Measurements from ENCODE around the gene SLC66A1. TPM values are rescaled to one million over a fixed set of nuclear protein-coding genes. Genes with fewer than 3 reads are reported as not detected.
A peak's percentile ranks its signal among the peaks of the same experiment; 100 is the strongest.

The SLC66A1 gene
- total RNA-seq, 1 experiment from 2014 or later, result 22.5 TPM

DNA sequence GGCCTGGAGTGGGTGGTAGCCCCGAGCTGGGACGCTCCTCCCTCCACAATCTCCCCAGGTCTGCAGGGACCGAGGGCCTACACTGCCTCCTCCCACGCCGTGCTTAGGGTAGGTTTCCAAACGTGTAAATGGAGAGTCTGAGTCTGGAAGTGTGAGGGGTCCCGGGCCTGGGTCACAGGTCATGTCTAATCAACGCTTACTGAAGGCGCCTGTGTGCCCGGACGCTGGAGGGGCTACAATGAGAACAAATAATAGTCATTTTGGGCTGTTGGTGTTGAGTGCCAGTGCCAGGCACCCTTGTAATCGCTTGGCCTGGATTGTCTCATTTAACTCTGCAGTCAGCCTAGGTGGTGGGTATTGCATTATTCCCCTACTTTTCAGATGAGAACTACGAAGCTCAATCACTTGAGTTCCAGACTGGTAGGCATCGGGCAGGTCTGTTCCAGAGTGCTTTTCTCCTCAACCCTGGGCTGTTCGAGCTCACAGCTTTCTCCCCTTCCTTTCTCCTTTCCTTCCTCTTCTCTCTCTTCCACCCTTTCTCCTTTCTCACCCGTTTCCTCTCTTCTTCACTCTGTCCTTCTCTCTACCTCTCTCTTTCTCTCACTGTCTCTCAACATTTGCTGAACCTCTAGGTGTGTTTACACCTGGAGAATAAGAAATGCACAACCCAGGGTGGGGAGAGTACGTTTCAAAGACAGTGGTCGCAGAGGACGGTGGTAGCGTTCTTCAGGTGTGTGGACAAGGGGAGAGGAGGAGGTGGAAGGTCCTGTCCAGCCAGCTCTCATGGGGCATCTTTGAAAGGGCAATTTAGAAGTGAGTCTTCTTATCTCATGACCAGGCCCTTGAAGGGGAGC is 883 bp downstream of the SLC66A1 start:
- no peaks in the 10 kb centered on the region for H3K9me3 Mint-ChIP-seq

More for the DNA sequence above, 883 bp downstream of the SLC66A1 start:
- peak overlapping the region; percentile 85 to 87 for H3K4me3 Mint-ChIP-seq
- H4K91ac ChIP-seq (ENCODE audit: insufficient read length, low read depth, low read length), result no peak overlapping the region
- H4K8ac ChIP-seq (replicated peaks; ENCODE audit: insufficient read length, low read depth, low read length), result no peak overlapping the region
- no peaks in the 10 kb centered on the region; the same call in 1 of the 2 replicates for H3K27me3 Mint-ChIP-seq (ENCODE audit: low read depth)
- no peaks in the 10 kb centered on the region for H4K20me1 ChIP-seq (ENCODE audit: control insufficient read depth, insufficient read depth, insufficient read length)
- no peak overlapping the region for H3K56ac ChIP-seq (ENCODE audit: insufficient read length, low read depth, low read length)
- TF ChIP-seq, protein P1, sequence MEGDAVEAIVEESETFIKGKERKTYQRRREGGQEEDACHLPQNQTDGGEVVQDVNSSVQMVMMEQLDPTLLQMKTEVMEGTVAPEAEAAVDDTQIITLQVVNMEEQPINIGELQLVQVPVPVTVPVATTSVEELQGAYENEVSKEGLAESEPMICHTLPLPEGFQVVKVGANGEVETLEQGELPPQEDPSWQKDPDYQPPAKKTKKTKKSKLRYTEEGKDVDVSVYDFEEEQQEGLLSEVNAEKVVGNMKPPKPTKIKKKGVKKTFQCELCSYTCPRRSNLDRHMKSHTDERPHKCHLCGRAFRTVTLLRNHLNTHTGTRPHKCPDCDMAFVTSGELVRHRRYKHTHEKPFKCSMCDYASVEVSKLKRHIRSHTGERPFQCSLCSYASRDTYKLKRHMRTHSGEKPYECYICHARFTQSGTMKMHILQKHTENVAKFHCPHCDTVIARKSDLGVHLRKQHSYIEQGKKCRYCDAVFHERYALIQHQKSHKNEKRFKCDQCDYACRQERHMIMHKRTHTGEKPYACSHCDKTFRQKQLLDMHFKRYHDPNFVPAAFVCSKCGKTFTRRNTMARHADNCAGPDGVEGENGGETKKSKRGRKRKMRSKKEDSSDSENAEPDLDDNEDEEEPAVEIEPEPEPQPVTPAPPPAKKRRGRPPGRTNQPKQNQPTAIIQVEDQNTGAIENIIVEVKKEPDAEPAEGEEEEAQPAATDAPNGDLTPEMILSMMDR (conservative IDR thresholded peaks at IDR 0.05), result no peak
- H2BK20ac ChIP-seq (ENCODE audit: low read depth, low read length, poor library complexity, severe bottlenecking), result no peak overlapping the region
- DNase-seq, result no peak
- H3K36me3 Mint-ChIP-seq (ENCODE audit: insufficient read depth in 1 of 3, low read depth in 3 of 3), result peaks cover 6 to 16% (median 12%) of the 10 kb centered on the region in 3 experiments; a peak in 6 of 7 replicates
- H4K5ac ChIP-seq (ENCODE audit: insufficient read length, low read depth, low read length), result no peak overlapping the region
- H3K23ac ChIP-seq (ENCODE audit: insufficient read length, low read depth, low read length), result no peak overlapping the region
- no peak overlapping the region for H2BK5ac ChIP-seq (ENCODE audit: insufficient read length, low read length)
- no peaks in the 10 kb centered on the region for H3K4me1 ChIP-seq (ENCODE audit: insufficient read depth, low read length)
- no peak overlapping the region for H3K18ac ChIP-seq (ENCODE audit: insufficient read length, low read depth, low read length)
- H2AK5ac ChIP-seq (ENCODE audit: insufficient read length, low read length), result no peak overlapping the region
- no peak overlapping the region for H2BK15ac ChIP-seq (ENCODE audit: low read depth, low read length)
- peak overlapping the region; percentile 76 for H3K9ac ChIP-seq (ENCODE audit: extremely low read depth, insufficient read length, low read length)
- H2AFZ ChIP-seq (ENCODE audit: low read length), result no peak overlapping the region
- no peaks in the 10 kb centered on the region for H3K79me1 ChIP-seq (ENCODE audit: insufficient read depth, low read depth, low read length, poor library complexity, severe bottlenecking)
- H3K23me2 ChIP-seq (ENCODE audit: insufficient read length, low read depth, low read length, poor library complexity, severe bottlenecking), result peaks cover 13% of the 10 kb centered on the region
- no peak overlapping the region for H3K4ac ChIP-seq (ENCODE audit: low read depth, low read length)
- H3K4me2 ChIP-seq (ENCODE audit: insufficient read depth, insufficient read length, low read length), result peak overlapping the region; percentile 69
- no peaks in the 10 kb centered on the region for H3K27me3 ChIP-seq (ENCODE audit: insufficient read depth, low read length)
- H3K14ac ChIP-seq (ENCODE audit: insufficient read depth, low read length), result 0 out of 2 replicates have a peak overlapping the region, but pooled peaks have one; percentile 44
- H2BK120ac ChIP-seq (ENCODE audit: low read depth, low read length, poor library complexity, severe bottlenecking), result no peak overlapping the region
- WGBS (ENCODE audit: extremely low coverage, insufficient read length, low lambda C conversion rate), result 100% methylated on average over 1 of the region's 20 CpGs
- H3K79me2 ChIP-seq (ENCODE audit: insufficient read depth, low read length), result no peaks in the 10 kb centered on the region
- no peak overlapping the region for H2BK12ac ChIP-seq (ENCODE audit: insufficient read length, low read depth, low read length)
- H3K27ac Mint-ChIP-seq, result peak overlapping the region in 1 of 3 experiments; percentile 77; a peak in 2 of 7 replicates
- H3T11ph ChIP-seq (ENCODE audit: low read length), result no peak overlapping the region
- H3K9me3 ChIP-seq (ENCODE audit: control insufficient read depth, low read depth, low read length), result no peaks in the 10 kb centered on the region
- H3K27ac ChIP-seq (ENCODE audit: insufficient read length, low read depth, low read length), result no peak overlapping the region
- peaks cover 19% of the 10 kb centered on the region in 2 experiments for H3K4me1 Mint-ChIP-seq
